HG03432 (cell line): ENCODE results near the gene WASF2.

Experiments used
- ATAC-seq: cut with Tn5 transposase; IDR thresholded peaks from one replicate; pipeline ENCODE4 v1.9.1; 2021; ENCODE audit warnings: mild to moderate bottlenecking, moderate library complexity; ENCODE audit not compliant: unreplicated experiment

WASF2 gene

DNA sequence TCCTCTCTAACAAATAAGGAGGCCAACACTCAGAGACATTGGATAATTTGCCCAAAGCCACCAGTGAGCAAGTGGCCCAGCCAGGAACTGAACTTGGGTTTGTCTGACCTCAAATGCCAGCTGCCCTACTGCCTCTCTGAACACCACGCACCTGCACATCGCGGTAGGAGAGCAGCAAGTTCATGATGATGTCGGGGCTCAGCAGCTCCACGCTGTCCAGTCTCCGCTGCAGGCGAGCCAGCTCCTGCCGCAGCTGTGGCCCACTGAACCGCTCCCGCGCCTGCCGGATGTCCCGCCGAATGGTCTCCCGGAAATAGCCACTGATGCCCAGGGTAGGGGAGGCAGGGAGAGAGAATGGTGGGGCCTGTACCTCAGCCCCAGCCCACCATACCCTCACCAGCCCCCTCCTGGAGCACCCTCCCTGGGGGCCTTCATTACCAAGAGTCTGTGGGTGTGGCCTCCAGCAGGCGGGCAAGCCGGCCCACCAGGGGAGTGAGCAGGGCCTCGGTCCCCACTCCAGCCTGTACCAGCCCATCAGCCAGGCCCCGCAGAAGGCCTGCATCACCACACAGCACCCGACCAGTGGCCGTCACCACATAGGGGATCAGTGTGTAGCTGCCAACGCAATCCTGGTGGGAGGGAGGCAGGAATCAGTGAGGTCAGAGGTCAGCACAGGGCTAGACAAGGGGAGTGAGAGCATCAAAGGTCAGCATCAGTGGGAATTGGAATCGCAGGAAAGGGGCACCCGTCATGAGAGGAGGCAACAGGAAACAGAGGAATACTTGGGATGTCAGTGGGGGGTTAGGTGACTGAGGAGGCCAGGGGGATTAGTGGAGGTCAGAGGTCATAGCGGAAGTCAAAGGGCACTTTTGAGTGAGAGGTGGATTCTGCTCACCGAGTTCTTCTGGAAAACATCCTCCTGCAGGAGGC is 125.9 kb downstream of the WASF2 start:
- ATAC-seq = no peak

DNA sequence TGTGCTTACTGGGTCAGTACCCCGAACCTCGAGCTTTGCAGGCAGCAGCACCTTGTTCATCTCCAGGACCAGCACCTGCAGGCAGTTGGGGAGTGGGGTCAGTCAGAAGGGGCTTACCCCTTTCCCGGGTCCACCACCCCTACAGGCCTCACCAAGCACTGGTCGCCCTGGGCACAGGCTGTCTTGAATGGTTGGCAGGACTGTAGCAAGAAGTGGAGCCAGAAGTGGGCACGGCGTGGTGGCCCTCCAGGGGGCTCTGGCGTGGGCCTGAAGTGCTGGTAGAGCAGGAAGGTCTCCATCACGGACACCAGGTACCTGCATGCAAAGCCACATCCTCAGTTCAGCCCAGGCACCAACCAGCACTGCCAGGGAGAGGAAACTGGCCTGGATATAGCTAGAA is 128.4 kb downstream of the WASF2 start:
- no peak for ATAC-seq

DNA sequence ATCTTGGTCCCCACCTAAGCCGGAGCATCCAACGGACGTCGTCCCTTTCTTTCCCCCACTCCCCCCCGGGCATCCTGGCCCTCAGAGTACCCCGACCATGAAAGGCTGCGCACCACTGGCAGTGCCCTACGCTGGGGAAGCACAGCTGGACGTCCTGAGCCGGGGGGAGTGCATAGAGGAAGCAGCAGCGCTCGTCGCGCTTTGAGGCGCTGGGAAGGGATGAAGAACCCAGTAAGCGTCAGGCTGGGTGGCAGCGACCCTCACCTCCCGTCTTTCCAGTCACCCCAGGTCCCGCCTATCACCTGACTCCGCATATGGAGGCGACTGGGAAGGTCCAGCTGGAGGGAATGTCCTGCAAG is 128.9 kb downstream of the WASF2 start:
- no peak for ATAC-seq

DNA sequence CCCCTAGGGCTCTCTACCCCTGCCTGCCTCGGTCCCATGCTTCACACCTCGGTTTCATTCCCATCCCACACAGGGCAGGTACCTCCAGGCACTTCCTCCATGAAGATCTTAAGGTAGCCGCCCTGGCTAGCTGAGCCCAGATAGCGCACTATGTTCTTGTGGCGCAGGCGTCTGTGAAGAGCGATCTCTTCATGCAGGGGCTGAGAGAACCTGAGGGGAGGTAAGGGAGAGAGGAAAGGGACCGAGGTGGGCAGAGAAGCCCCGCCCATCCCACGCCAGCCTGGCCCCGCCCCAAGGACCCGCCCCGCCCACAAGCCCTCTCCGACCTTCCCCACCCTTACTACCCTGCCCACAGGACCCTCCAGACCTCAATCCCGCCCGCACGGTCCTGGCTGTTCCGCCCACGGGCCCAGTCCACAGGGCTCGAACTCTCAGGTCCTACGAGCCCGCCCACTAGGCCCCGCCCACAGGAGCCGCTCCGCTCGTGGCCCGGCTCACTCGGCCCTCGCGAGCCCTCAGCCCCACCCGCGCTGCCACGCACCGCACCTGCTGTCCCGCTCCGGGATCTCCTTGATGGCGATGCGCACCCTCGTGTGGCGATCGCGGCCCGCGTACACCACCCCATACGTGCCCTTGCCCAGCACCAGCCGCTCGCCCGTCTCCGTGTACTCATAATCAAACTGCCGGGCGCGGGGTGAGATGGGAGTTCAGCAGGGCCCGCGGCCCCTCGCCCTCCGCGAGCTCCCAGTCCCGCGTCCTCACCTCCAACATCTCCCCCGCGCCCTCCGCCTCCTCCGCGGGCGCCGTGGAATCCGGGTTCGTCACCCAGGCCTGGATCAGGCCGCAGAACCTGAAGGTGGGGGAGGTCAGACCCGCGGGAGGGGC is 129.6 kb downstream of the WASF2 start:
- no peak for ATAC-seq

DNA sequence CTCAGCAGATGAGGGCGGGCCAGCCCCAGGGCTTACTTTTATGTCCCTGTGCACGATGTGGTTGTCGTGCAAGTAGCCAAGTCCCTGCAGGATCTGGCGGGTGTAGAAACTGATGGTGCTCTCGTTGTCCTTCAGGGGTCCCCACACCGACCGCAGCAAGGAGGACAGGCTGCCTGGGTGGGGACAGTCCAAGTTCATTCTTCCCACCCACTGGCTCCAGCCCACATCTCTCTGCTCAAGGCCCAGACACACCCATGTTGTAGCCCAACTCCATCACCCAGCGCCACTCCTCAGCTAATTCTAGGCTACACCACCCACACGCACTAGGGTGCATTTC is 130.2 kb downstream of the WASF2 start:
- no peak for ATAC-seq

DNA sequence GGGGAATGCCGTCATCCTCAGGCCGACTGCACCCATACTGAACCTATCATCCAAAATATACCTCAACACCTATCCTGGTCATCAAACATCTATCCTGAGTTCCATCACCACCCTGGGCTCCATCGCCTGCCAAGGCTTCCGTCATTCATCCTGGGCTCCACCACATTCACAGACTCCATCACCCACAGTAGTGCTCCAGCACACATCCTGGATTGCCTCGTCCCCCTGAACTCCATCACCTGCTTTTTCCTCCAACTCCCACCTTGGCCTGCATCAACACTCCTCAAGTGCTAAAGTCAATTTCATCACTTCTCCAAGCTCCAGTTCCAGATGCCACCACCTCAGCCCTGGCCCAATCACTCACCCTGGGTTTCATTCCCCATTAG is 131.0 kb downstream of the WASF2 start:
- ATAC-seq = no peak

DNA sequence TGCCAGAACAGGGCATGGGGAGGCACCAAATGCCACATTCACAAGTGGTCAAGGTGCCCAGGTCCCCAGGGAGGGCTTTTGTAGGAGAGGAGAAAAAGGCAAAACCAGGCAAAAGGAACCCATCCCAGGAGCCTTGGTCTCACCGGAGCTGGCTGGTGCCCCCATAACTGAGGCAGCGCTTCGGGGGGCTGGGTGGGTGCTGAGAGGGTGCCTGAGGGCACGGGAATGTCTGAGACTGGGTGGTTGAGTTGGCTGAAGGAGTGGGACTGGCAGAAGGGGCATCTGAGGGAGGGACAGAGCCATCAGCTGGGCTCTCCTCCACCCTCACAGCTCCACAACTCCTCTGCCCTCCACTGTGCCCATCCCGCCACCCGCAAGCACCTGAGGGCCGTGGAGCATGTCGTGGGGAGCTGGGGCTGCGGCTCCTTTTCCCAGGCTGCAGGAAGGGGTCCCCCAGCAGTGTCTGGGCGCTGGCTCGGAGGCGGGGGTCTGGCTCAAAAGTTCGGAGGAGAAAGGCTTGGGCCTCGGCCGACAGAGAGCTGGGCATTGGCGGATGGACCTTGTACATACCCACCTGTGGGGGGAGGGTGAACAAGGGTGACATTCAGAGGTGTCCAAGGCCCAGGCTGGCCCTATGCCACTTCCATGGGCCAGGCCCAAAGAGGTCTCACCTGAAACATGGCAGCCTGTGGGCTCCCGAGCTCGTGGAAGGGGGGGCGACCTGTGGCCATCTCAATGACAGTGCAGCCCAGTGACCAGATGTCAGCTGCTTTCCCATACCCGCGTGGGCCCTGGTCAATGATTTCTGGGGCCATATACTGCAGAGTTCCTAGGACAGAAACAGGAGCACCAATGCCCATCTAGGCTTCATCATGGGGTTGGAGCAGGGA is 131.7 kb downstream of the WASF2 start:
- no peak for ATAC-seq

DNA sequence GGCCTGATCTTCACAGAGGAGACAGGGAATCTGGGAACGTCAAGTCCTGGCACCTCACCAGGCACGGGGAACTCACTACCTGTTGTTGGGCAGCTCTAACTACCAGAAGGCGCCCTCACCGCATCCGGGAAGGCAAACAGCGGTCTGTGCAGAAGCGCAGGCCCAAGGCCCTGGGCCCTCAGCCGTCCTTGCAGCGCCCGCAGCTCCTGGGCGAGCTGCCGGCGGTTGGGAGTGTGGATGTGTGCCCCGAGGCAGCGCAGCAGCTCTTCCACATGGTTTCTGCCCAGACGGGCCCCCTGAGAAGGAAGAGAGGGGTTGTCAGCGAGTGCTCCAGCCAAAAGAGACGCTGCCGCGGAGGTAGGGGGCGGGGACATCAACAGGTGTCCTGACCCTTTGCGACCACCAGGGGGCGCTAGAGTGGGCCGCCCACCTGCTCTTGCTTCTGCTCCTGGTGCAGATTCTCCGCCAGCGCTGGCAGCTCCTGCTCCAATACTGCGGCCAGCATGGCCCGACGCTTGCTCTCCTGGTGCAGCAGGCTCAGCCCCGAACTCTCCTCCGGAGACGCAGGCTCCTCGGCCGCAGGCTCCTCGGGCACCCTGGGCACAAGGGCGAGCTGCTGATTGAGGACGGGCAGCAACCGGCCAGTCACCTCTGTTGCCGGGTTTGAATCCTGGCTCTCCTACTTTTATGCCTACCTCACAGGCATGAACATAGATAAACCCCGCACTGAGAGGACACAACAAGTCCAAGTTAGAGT is 132.5 kb downstream of the WASF2 start:
- ATAC-seq = peak; percentile 59

DNA sequence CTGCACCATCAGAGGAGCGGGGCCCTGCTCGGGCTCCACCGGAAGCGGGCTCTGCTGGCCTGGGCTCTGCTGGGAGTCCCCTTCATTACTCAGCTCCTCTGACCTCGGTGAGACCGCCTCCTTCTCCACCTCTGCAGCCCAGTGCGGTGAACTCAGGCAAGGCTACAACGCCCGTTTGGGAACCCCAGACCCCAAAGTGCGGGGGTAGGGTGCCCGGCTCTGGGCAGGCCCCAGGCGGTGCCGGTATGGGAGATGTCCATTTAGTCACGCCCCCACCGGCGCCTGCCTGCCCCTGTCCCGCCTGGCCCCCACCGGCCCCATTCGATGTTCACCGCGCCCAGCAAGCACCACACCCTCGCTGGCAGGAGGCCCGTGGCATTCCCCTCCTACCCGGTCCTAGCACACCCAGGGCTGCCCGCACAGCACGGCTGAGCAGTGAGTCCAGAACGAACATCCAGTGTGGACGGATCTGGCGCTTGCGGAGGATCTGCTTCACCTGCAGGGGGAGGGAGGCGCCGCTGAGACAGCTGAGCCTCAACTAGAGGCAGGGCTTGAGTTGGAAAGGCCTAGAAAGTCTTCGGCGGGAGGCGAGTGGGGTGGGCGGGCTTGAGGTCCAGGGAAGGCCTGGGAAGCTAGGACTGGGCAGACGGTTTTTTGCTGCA is 133.2 kb downstream of the WASF2 start:
- ATAC-seq = no peak

DNA sequence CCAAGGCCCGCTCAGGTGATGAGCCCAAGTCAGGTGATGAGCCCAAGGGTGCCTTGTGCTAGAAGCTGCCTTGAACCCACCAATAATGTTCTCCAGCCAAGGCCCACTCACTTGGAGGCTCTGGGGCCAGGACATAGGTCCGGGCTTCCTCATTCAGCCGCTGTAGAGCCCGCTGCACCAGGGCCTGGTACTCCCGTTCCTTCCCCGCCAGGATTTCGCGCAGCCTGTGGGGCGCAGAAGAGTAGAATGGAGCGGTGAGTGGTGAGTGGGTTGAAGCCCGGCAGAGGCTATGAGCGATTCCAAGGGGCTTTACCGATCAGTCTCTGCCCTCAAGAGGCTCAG is 133.7 kb downstream of the WASF2 start:
- ATAC-seq = no peak

DNA sequence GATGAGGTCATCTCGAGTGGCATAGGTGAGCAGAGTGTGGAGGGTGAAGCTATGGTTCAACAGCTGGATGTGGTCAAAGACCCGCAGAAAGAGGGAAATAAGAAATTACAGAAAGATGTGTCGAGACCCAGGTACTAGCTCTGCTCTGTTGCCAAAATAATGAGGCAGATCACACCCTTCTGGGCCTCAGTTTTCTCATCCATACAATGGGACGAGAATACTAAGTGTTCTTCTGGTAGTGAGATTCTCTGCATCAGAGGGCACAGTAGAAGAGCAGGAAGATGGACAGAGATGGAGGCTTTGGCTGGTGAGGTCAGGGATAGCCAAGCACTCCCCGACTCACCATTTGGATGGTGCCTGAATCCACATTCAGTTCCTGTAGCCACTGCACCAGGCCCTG is 134.3 kb downstream of the WASF2 start:
- ATAC-seq = no peak
